DMS79 treated with DMSO at 0.1 percent for 48 hours (cell line): Measurements from ENCODE around the gene TCF12.

Experiments used
- DNase-seq: peaks from one replicate; lab custom pipeline; 2025; lab: John Stamatoyannopoulos, UW

TCF12 gene

DNA sequence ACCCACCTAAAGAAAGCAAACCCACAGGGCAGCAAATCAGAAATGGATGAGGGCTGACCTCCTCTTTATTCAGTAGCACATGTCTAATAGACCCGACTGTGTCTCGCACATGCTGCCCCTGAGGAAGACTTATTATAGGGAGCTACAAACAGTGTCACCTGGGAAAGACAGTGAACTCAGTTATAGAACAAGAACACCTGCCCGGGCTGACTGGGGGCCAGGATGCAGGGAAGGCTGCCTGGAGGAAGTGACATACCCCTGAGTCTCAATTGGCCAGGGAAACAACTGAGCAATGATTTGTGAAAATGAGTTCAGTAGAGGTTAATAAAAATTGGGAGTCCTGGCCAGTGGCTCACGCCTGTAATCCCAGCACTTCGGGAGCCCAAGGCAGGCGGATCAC is 379.2 kb downstream of the TCF12 start:
- no peak for DNase-seq

DNA sequence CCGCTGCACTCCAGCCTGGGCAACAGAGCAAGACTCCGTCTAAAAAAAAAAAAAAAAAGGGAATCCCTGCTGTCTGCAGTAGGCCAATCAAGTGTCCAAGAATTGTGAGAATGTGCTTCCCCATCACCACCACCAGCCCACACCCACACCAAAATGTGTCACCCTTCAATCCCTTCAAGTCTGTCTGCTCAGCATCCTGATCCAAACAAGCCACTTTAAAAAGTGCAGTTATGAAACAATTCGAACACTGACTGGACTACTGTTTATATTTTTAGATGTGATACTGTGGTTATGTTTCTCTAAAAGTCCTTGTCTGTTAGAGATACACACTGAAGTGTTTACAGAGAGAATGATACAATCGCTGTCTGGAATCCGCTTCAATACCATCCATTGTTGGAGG is 379.8 kb downstream of the TCF12 start:
- no peak for DNase-seq

DNA sequence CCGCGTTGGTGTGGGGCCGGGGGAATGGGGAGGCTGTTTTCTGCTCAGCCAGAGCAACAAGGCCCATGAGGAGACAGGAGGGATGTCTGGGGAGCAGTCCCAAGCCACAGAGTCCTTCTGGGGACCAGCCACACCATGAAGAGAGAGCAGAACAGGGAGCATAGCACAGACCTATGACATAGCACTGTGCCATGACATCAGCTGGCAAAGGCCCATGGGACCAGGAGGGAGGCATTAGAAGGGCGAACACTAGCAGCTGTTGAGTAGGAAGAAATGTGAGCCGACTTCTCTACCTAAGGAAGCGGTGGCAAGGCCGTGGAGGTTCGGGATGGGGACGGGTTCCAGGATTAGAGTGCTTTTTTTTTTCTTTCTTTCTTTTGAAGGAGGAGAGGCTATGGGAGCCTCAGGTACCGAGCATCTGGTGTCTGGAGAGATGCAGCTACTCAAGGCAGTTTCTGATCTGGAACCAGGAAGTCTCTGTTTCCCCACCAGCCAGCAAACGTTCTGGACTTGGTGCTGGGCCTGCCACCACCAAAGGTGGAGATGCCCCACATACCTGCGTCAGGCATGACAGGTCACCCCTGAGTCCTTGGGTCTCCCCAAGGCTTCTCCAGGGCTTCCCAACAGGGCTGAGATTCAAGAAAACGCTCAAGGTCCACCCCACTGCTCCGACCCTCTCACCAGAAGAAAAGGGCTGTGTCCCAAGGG is 380.6 kb downstream of the TCF12 start:
- no peak for DNase-seq

DNA sequence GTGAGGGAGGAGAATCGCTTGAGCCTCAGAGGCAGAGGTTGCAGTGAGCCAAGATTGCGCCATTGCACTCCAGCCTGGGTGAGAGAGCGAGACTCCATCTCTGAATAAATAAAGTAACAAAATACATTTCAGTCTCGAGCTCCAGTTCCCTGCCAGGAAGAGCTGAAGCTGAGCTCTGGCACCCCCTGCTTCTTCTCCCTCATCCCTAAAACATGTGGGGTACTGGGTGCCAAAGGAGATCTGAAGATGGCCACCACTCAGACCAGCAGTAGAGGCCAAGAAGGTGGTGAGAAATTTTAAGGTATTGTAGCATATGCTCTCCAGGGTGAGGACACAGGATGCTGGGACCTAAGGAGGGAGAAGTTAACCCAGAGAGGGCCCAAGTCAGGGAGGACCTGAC is 382.9 kb downstream of the TCF12 start:
- DNase-seq, result no peak

DNA sequence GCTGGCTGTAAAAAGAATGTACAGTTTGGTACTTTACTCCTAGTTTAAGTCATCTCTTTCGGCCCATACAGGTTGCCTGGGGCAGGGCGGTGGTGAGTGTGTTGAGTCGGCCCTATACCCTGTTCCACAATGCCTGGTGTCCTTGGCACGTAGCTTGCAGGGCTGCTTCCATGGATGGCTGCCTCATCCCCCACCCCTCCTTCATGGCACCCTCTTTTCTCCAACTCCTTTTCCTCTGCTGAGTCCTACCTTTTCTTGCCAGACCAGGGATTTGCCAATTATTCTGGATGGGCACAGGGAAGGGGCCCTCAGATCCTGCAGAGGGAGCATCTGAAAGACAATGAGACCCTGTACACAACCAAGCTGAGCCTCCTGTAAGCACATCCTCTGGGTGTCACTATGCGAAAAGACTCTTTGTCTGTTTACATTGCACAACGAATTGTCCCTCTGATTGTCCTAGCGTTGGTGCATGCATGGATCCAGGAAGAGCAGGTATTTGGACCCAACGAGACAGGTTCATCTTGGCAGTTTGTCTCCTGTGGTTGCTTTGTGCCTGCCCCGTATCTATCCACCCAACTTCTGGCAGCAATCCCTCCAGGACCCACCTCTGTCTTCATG is 384.3 kb downstream of the TCF12 start:
- DNase-seq, result no peak

DNA sequence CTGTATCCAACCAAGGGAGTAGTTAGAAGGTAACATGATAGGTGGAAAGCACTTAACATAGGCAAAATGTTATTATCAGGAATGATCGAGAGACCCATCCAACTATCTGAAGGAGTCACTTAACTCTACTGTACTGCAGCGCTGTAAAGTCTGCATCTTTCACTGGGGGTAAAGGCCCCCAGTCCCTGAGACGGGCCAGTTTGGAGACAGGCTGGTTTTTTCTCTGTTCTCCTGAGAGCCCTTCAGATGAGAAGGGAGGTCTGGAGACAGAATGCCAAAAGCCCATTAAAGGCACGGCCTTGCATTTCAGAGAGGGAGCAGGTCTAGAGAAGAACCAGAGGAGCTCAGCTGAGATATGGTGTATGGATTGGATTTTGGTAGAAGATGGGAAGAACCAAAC is 386.6 kb downstream of the TCF12 start:
- DNase-seq, result no peak

DNA sequence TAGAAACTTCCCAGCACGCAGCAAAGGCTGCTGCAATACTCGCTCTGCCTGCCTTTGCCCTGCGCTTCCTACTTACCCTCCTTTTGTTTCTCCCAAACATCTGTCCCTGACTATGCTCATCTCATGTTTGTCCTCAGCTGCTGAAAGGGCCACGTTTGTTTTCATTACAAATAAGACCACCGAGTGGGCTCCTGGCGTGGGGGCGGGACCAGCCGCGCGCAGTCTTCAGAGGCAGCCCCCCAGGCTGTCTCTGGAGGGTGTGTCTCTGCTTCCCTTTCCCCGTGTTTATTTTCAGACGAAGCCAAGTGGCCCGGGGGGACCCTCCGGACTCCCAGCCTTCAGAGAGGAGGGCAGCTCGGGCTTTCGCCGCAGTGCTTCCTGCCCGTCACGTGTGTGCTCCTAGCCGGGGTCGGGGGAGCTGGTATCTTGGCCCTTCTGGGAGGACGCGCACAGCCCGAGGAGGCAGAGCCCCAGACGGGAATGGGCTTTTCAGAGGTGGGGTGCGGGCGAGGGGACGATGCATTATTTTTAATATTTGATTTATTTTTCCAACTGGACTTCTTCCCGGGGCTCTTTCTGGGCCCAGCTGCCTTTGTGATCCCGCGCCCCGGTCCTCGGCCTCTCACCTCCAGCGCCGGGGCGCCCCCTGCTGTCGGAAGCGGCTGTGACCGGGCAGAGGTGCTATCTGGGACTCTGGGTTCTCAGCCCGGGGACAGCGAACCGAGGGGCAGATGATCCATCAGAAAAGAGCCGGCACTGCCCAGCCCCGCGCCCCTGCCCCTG is 387.9 kb downstream of the TCF12 start:
- peak; percentile 66 for DNase-seq

DNA sequence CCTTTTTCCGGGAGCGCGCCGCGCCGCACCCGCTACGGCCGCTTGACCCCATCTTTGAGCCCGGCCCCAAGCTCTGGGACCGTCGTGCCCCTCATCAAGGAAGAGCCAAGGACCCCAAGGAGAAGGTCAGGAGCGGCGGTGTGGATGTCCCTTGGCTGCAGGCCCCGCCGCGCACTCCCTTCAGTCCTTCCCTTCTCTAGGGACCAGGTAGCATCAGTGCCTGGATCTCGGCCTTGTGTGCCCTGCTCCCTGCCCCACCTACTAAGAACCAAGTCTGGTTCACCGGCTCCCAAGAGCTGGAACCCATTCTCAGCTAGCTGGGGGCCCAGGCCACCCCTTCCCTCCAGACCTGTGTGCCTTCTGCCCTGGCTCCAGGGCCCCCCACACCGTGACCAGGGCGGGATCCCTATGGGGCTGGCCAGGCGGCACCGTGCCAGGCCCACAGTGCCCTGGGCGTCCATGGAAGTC is 388.5 kb downstream of the TCF12 start:
- DNase-seq, result no peak

DNA sequence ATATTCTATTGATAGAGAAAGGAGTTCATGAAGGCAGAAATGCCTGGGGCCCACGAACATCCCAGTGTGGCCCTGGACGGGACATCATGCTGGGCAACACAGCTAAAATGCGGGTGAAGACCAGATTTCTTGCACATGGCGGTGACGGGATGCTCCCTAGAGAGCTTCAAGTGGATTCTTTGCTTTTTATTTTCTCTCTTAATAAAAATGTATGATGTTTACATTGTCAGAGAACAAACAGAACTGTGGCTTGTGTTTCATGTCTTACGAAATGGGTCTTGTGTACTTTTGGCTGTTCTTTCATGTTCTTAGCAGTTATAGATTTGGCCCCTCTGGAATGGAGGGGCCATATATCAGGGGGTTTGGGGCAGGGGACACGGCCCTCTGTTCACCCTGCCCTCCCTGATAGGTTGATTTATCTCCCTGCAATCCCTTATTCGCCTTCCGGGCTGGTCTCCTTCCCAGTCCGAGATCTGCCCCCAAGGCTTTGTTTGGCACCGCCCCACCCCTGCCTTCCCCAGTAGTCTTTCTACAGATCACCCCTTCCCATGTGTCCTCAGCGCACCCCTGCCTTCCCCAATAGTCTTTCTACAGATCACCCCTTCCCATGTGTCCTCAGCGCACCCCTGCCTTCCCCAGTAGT is 389.2 kb downstream of the TCF12 start:
- no peak for DNase-seq

DNA sequence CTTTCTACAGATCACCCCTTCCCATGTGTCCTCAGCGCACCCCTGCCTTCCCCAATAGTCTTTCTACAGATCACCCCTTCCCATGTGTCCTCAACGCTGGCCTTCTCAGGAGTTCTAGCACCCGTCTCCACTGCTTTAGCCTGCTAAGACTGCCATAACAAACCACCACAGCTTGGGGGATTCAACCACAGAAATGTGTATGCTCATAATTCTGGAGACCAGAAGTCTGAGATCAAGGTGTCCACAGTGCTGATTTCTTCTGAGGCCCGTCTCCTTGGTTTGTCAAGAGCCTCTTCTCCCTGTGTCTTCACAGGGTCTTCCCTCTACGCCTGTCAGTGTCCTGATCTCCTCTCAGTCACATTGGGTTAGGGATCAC is 389.7 kb downstream of the TCF12 start:
- no peak for DNase-seq

DNA sequence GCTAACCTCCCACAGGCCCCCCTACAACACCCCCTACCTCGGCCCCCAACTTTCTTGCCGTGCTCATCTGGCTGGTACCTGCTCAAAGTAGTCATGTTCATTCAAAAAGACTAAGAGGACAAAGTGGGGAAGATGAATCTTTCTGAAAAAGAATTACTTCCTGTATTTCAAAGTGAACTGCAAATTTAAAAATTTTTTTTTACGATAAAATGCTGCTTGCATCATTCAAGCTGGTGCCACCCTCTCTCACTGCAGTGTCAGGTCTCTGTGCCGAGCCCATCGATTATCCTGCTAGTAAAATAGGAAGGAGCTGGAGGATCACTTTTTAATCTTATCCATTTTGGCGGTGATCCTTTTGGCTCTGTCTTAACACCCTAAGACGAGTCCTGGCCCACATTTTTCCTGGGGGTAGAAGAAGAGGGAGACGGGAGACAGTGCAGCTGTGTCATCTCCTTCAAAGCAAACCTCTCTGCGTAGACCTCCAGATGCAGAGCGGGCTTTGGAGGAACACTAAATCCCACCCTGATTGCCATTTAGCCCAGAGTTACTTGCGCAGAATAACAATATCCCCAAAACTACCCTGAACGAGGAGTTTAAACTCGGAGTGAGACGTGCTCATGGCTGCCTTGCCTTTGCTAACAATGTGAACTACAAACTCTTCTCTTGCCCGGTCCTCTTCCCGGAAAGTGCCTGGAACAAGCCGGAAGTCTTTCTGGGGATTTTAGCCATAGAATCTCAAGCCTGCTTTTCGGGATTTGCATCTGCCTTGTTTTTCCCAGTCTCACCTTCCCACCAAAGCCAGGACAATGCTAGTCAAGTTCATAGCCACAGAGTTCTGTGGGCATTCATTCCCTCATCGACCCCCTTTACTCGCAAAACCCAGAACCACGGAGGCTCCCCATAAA is 391.7 kb downstream of the TCF12 start:
- DNase-seq, result no peak

DNA sequence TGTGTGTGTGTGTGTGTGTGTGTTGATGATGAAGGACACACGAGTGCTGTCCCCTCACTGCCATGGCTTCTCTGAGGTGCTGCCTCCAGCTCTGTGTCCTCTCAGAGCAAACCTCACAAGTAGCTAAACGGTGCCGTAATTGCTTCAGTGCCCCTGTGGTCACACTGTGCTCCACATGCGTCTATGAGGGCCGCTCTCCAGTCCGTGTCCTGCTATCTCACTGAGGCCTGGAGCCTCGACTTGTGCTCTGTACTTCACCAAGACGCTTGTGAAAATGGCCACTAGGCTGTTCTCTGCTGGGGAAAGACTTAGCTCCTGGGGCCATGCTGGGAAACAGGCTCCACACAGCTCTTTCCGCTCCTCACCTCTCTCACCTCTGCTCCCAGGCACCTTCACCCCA is 392.4 kb downstream of the TCF12 start:
- no peak for DNase-seq

DNA sequence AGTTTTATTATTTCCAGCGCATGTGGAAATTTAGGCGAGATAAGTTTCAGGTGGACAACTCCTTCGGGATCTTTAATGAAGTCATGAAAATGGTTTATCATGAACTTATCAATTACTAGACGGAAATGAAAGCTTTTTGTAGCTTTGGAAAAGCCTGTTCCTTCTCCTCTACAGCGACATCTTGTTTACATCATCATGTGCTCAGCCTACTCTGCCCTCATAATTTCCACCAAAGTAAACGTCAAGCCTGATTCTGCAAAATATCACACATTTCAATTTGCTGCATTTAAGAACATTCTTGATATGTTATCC is 393.5 kb downstream of the TCF12 start:
- no peak for DNase-seq

DNA sequence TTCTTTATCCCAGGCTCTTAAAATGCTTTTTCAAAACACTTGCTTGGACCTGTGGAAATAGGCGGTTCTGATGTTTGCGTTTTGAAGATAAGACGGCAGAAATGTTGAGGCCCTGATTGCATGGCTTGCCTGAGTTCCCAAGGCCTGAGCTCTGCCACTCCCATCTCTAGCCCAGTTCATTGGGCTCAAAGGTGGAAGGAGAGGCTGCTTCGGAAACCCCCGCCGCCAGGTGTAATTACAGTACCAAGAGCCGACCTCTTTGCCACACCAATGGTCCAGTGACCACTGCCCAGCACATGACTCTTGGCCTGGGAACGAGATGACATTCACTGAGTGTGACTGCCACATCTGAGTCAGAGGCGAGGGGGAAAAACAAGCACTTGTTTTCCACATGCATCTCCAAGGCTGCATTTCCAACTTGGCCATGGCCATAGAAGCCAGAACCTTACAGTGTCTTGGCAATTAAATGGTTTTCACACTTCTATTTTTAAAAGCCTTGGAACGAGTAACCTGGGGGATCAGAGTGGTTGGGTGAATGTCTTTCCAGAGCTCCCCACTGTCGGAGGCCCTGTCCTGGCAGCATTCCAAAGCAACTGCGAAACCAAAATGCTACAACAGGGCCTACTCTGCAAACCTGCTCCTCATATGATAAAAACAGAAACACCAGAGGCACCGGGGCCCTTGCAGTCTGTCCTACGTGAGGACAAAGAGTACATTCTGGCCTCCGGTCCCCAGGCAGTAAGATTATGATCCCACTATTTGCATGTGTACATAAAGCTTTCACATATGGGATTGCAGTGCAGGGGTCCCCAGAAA is 394.1 kb downstream of the TCF12 start:
- no peak for DNase-seq

DNA sequence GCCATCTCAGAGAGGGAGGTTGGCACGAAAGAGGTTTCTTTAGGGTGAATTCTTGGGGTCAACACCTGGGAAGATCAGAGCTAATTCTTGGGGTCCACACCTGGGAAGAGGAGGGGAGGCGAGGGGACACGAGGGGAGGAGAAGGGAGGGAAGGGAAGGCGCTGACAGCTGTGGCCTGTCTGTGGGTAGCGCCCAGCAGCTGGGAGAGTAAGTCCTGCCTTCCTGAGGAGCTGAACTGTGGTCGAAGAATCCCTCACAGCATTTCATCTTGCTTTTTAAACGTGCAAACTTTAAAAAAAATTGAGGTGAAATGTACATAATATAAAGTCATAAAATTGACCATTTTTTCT is 394.7 kb downstream of the TCF12 start:
- DNase-seq, result no peak

DNA sequence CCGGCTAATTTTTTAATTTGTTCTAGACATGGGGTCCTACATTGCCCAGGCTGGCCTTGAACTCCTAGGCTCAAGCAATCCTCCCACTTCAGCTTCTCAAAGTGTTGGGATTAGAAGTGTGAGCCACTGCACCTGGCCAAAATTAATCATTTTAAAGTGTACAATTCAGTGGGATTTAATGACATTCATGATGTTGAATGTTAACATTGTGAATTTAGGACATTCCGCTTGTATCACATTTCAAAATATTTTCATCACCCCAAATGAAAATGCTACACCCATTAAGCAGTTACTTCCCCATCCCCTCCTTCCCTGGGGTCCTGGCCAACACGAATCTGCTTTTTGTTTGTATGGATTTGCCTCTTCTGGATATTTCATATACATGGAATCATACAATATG is 395.8 kb downstream of the TCF12 start:
- no peak for DNase-seq

DNA sequence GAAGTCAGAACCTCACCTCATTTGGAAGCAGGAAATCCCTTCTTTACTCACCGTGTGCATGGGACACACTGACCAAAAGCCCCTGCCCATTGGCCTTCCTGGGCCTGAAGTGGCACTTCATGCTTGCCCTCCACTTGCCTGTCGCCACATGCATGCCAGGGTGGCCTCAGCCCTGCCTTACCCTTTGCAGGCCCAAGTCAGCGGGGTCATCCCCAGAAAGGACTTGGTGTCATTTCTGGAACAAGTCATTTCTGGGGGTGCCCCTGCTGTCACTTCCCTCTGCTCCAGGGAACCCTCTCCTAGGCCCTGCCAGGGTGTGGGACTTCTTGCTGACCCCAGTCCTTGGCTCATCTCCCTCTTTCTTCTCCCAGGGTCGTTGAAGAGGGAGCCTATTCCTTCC is 398.0 kb downstream of the TCF12 start:
- DNase-seq, result no peak

DNA sequence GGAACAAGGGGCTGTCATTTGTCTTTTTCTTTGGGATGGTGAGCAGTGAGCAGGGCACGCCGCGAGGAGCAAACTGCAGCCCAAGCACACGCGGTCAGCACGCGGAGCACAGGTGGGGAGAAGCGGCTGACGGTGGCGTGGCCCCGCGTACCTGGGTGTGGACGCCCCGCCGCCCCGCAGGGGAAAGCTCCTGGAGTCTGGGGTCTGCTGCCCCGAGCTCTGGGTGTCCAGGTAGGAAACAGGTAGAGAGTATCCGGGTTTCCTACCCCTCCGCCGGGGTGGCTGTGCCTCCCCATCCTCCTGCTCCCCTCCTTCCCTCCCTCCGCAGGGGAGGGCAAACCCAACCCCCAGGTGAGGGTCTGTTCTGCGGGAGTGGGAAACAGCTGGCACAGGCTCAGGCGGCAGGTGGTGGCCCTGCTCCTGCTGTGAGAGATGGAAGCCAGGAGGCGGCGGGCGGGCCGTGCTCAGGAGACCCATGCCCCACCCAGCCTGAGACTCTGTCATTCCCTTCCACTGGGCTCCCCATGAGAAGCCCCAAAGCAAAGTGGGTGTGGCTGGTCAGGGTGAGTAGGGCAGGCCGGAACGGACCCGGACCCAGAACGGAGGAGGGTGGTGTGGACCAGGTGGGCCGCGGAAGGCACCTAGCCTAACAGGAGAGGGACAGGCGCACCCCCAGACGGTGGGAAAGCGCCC is 400.9 kb downstream of the TCF12 start:
- no peak for DNase-seq

DNA sequence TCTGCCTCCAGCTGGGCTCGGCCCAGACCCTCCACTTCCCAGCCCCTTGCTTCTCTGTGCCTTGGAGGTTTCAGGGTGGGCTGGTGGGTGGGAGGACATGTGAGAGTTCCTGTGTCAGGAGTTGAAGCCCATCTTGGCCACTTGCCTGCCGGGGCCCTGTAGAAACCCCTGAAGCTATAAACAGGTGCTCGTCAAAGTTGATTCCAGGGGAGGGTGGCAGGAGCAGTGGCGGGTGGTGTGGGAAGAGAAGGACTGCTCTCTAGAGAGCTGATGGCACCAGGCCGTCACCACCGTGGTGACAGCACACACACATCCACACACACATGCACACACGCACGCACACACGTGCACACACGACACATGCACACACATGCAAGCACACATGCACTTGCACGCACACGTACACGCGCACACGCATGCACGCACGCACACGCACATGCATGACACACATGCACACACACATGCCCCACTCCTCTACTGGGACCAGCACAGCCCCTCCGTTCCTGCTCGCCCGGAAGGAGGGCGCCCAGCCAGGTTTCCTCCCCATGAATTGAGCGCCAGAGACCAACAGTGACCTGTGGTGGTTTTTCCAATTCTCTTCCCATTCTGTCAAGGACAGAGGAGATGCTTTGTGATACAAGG is 401.6 kb downstream of the TCF12 start:
- DNase-seq, result no peak

DNA sequence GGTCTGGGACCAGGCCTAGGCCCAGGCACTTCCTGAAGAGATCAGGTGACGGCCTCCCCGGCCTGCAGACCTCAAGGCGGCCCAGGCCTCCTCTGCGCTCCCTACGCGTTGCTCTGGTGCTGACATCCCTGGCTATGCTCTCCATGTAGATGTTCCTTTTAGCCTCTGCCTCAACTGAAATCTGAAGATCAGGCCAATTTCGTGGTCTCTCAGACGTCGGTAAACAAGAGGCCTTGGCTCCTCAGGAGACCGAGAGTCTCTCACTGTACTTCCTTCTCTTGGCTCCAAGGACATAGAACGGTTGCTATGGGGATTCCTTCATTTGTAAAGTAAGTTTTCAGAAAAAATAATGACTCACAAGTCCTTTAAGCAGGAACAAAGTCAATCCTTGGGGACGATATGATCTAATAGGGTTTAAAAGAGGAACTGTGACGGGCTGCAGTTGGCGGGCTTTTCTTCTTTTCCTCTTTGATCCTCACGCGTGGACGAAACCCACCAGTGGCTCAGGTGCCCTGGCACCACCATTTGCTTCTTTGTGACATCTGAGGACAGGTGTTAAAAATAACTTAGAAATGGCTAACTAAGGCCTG is 402.3 kb downstream of the TCF12 start:
- DNase-seq, result no peak
